HG03521 (cell line): ENCODE results near the gene MTA2.
"Not testable (repeated sequence)": the region's sequence is repeated elsewhere in the genome, so short reads cannot be mapped to it uniquely, and the experiment has no call there.

Source experiments
- ATAC-seq: cut with Tn5 transposase; IDR thresholded peaks from one replicate; pipeline ENCODE4 v1.9.1; 2021; ENCODE audit warnings: mild to moderate bottlenecking, moderate library complexity; ENCODE audit not compliant: unreplicated experiment

MTA2 gene

GRCh38 chr11:62592989-62593421 is 8.7 kb downstream of the MTA2 start:
- no peak for ATAC-seq

- ATAC-seq = no peak
Measured at GRCh38 chr11:62592146-62592815, 9.4 kb downstream of the MTA2 start.

GRCh38 chr11:62591448-62592145 is 10.1 kb downstream of the MTA2 start, which contains the start of gene TUT1:
TSS of gene TUT1 (minus strand) at chr11:62591523. CDS start at chr11:62591485, 38 bp downstream.
- ATAC-seq = peak; percentile 86

GRCh38 chr11:62588966-62589637 is 12.6 kb downstream of the MTA2 start:
- ATAC-seq = no peak

- ATAC-seq = not testable (repeated sequence)
Measured at GRCh38 chr11:62585356-62585755, 16.3 kb downstream of the MTA2 start.

GRCh38 chr11:62581735-62582134 is 19.9 kb downstream of the MTA2 start:
- not testable (repeated sequence) for ATAC-seq

GRCh38 chr11:62580959-62581715 is 20.5 kb downstream of the MTA2 start:
- no peak for ATAC-seq

GRCh38 chr11:62579252-62579651 is 22.4 kb downstream of the MTA2 start:
- ATAC-seq = no peak

GRCh38 chr11:62578541-62578940 is 23.1 kb downstream of the MTA2 start:
- no peak for ATAC-seq

GRCh38 chr11:62577046-62577714 is 24.5 kb downstream of the MTA2 start:
- no peak for ATAC-seq

- no peak for ATAC-seq
Measured at GRCh38 chr11:62575837-62576236, 25.8 kb downstream of the MTA2 start.

- no peak for ATAC-seq
Measured at GRCh38 chr11:62575156-62575555, 26.5 kb downstream of the MTA2 start.

GRCh38 chr11:62574363-62575071 is 27.1 kb downstream of the MTA2 start:
- peak; percentile 12 for ATAC-seq

GRCh38 chr11:62573592-62574362 is 27.9 kb downstream of the MTA2 start, which contains the start of gene EEF1G:
TSS of gene EEF1G (minus strand) at chr11:62573891. CDS start at chr11:62573842, 49 bp downstream.
- ATAC-seq = peak; percentile 89

- ATAC-seq = no peak
Measured at GRCh38 chr11:62573006-62573591, 28.6 kb downstream of the MTA2 start.

- ATAC-seq = no peak
Measured at GRCh38 chr11:62572431-62572830, 29.2 kb downstream of the MTA2 start.

GRCh38 chr11:62571493-62571892 is 30.2 kb downstream of the MTA2 start:
- not testable (repeated sequence) for ATAC-seq

- ATAC-seq = not testable (repeated sequence)
Measured at GRCh38 chr11:62570903-62571302, 30.8 kb downstream of the MTA2 start.

GRCh38 chr11:62569611-62570010 is 32.1 kb downstream of the MTA2 start:
- no peak for ATAC-seq
